NCI-H1092 (cell line): ENCODE results near the gene BCOR.

ENCODE experiments used
- DNase-seq: peaks from one replicate; lab custom pipeline; 2025; lab: John Stamatoyannopoulos, UW

Gene BCOR

GRCh38 chrX:40003428-40004245 lies 94.1 kb downstream of the BCOR start:
- no peak for DNase-seq

- no peak for DNase-seq
Observed at GRCh38 chrX:40003071-40003427, 94.7 kb downstream of the BCOR start.
